DMS 273 (cell line): Measurements from ENCODE around the gene TFAP2A.

ENCODE experiments used
- DNase-seq: peaks from one replicate; lab custom pipeline; 2025; ENCODE audit not compliant: unreplicated experiment; lab: John Stamatoyannopoulos, UW

TFAP2A gene

GRCh38 chr6:10414756-10415616 is at the start of gene TFAP2A:
Gene TFAP2A (minus strand): TSS chr6:10415074. CDS start chr6:10414991, 83 bp downstream.
- peak; percentile 64 for DNase-seq

GRCh38 chr6:10463491-10464481 is 48.9 kb upstream of the TFAP2A start:
- no peak for DNase-seq

- no peak for DNase-seq
These were observed 48.2 kb upstream of the TFAP2A start for GRCh38 chr6:10463040-10463439.

GRCh38 chr6:10461850-10462249 is 47.0 kb upstream of the TFAP2A start:
- DNase-seq: no peak

- DNase-seq: no peak
These were observed 45.2 kb upstream of the TFAP2A start for GRCh38 chr6:10460096-10460495.

GRCh38 chr6:10458287-10458686 is 43.4 kb upstream of the TFAP2A start:
- no peak for DNase-seq

- DNase-seq: no peak
These were observed 38.7 kb upstream of the TFAP2A start for GRCh38 chr6:10453596-10453995.

- no peak for DNase-seq
These were observed 37.1 kb upstream of the TFAP2A start for GRCh38 chr6:10451828-10452509.

- no peak for DNase-seq
These were observed 36.5 kb upstream of the TFAP2A start for GRCh38 chr6:10451394-10451793.

GRCh38 chr6:10449751-10450150 is 34.9 kb upstream of the TFAP2A start:
- DNase-seq: no peak

GRCh38 chr6:10448096-10448495 is 33.2 kb upstream of the TFAP2A start:
- DNase-seq: no peak

- DNase-seq: no peak
These were observed 31.7 kb upstream of the TFAP2A start for GRCh38 chr6:10446548-10446947.

GRCh38 chr6:10441655-10442009 is 26.8 kb upstream of the TFAP2A start:
- DNase-seq: no peak

- DNase-seq: no peak
These were observed 26.3 kb upstream of the TFAP2A start for GRCh38 chr6:10441004-10441654.

- DNase-seq: no peak
These were observed 23.0 kb upstream of the TFAP2A start for GRCh38 chr6:10437891-10438290.

- DNase-seq: no peak
These were observed 19.4 kb upstream of the TFAP2A start for GRCh38 chr6:10434235-10434634.

GRCh38 chr6:10433322-10433721 is 18.4 kb upstream of the TFAP2A start:
- DNase-seq: no peak

GRCh38 chr6:10431423-10432164 is 16.7 kb upstream of the TFAP2A start:
- no peak for DNase-seq

GRCh38 chr6:10429638-10430427 is 15.0 kb upstream of the TFAP2A start:
- peak; percentile 74 for DNase-seq
